ENCODE results near the gene NIT2.

NIT2 gene

DNA sequence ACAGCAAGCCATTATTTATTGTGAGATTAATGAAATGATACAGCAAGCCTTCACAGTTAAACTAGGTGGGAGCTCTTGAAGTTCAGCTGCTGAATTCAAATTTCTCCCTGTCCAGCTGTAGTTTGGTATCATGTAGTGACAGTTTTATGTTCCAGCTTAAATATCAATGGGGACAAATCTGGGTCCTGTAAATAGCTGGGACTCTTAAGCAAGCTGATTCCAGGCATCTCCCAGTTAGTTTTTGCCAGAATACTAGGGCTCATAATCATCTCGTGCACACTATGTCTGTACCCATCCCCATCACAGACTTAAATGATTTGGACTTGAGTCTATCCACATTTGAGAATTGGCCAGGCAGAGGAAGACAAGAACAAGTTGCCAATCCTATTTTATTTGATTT, 27.9 kb upstream of the NIT2 start:
- no peak for DNase-seq (ENCODE audit: low read depth)
- no peak overlapping the region for H3K4me3 ChIP-seq (ENCODE audit: low read depth, low read length)
- TF ChIP-seq, protein P1, sequence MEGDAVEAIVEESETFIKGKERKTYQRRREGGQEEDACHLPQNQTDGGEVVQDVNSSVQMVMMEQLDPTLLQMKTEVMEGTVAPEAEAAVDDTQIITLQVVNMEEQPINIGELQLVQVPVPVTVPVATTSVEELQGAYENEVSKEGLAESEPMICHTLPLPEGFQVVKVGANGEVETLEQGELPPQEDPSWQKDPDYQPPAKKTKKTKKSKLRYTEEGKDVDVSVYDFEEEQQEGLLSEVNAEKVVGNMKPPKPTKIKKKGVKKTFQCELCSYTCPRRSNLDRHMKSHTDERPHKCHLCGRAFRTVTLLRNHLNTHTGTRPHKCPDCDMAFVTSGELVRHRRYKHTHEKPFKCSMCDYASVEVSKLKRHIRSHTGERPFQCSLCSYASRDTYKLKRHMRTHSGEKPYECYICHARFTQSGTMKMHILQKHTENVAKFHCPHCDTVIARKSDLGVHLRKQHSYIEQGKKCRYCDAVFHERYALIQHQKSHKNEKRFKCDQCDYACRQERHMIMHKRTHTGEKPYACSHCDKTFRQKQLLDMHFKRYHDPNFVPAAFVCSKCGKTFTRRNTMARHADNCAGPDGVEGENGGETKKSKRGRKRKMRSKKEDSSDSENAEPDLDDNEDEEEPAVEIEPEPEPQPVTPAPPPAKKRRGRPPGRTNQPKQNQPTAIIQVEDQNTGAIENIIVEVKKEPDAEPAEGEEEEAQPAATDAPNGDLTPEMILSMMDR (IDR thresholded peaks at IDR 0.05; ENCODE audit: insufficient read depth, low read depth, low read length, missing control alignments): no peak

DNA sequence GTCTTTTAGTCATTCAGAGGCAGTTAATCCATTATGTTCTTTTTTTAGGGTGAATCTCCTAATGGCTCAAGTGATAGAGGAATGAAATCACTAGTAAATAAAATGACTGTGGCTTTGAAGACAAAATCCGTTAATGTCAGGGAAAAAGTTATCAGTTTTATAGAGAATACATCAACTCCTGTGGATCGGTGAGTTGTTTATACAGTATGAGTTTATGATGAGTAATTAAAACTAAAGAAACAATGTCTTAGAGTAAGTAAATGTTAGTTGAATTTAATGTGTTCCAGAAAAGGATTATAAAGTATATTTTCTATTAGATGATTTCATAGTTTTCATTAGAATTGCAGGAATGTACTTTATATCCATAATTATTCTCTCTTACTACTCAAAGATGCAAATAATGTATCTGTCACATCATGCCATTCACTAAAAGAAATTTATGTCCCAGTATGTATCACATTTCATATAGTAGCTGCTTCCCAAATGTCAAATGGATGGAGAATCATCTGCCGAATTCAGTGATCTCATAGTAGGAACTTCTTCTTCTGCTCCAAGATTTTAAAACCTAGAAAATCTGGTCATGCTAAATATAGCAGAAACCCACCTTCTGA, 24.1 kb upstream of the NIT2 start:
- no peak for DNase-seq (ENCODE audit: low read depth)
- TF ChIP-seq, protein P1 (IDR thresholded peaks at IDR 0.05; ENCODE audit: insufficient read depth, low read depth, low read length, missing control alignments): no peak
- no peak overlapping the region for H3K4me3 ChIP-seq (ENCODE audit: low read depth, low read length)

DNA sequence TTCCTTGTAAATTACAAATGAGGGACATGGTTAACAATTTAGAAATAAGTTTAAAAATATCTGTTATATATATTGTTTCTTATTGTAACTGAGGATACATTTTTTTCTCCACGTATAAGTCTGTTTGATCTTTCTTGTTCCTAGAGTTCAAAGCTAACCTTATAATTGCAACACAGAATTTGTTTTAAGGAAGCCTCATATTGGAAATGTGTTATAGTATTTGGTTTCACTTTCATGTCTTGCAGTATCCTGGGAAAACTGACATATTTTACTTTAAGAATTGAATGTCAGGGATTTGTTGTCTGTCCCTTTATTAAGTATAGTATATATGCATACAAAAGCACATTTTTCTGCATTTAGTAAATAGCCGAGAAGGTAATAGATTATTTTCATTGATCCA, 23.5 kb upstream of the NIT2 start:
- no peak overlapping the region for H3K4me3 ChIP-seq (ENCODE audit: low read depth, low read length)
- DNase-seq (ENCODE audit: low read depth): no peak
- TF ChIP-seq, protein P1 (IDR thresholded peaks at IDR 0.05; ENCODE audit: insufficient read depth, low read depth, low read length, missing control alignments): no peak

DNA sequence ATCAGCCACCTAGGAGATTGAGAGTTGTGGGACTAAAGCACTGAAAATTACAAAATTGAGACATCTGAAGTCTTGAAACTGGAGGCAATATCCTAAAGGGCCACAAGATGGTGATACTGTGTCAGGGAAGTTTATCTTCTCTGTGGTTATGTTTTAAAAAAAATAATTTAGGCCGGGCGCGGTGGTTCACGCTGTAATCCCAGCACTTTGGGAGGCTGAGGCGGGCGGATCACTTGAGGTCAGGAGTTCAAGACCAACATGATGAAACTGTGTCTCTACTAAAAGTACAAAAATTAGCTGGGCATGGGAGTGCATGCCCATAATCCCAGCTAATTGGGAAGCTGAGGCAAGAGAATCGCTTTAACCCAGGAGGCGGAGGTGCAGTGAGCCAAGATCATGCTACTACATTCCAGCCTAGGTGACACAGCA, 17.9 kb upstream of the NIT2 start:
- DNase-seq (ENCODE audit: low read depth): peak; percentile 66
- no peak overlapping the region for H3K4me3 ChIP-seq (ENCODE audit: low read depth, low read length)
- TF ChIP-seq, protein P1 (IDR thresholded peaks at IDR 0.05; ENCODE audit: insufficient read depth, low read depth, low read length, missing control alignments): peak; percentile 63

DNA sequence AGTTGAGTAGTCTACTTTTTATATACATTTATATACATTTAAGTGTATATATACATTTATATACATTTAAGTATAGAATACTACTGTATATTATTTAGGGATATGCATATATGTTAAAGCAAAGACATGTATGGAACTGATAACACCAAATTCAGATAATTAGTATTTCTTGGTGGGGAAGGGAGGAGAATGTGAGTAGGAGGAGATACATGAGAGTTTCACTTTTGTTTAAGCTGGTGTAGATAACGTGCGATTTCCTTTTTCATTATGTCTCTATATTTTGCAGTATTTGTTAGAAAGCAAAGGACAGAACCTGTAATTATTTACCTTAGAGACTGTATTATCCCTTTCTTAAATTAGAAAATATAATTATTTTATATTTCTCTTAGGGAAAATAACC, 16.6 kb upstream of the NIT2 start:
- H3K4me3 ChIP-seq (ENCODE audit: low read depth, low read length): no peak overlapping the region
- peak; percentile 9 for DNase-seq (ENCODE audit: low read depth)
- TF ChIP-seq, protein P1 (IDR thresholded peaks at IDR 0.05; ENCODE audit: insufficient read depth, low read depth, low read length, missing control alignments): no peak

DNA sequence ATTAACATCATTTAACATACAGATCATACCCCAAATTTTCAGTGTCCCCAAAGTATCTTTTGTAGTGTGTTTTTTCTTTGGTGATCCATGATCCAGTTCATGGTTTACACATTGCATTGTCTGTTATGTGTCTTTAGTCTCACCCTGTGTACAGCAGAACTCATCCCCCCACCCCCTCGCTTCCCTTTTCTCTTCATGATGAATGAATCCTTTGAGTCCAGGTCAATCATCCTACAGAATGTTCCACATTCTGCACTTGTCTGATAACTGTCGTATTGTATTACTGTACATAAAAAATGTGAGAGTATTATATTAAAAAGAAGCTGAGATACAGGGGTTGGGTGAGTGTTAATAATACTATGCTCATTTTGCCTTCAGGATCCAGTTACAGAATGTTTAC, 14.6 kb upstream of the NIT2 start:
- H3K4me3 ChIP-seq (ENCODE audit: low read depth, low read length): no peak overlapping the region
- no peak for DNase-seq (ENCODE audit: low read depth)
- TF ChIP-seq, protein P1 (IDR thresholded peaks at IDR 0.05; ENCODE audit: insufficient read depth, low read depth, low read length, missing control alignments): no peak

DNA sequence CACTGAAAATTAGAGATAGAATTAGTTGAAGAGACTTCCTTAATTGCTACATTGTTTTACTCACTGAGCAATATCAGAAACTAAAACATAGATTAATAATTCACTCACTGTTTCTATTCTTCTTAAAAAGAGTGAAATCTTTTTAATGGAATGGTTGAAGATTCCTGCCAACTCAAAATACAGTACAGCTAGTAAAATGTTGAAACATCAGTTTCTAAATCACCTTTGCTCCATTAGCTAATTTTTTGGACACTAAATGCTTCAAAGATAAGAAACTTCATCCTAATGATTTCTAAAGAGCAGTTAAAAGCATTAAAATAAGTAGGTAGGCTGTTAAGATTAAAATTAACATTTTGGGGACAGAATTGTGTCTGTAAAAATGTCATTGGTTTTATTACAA, 10.5 kb upstream of the NIT2 start:
- DNase-seq (ENCODE audit: low read depth): no peak
- no peak overlapping the region for H3K4me3 ChIP-seq (ENCODE audit: low read depth, low read length)
- TF ChIP-seq, protein P1 (IDR thresholded peaks at IDR 0.05; ENCODE audit: insufficient read depth, low read depth, low read length, missing control alignments): no peak

Measured in GM12865 (cell line).